ENCODE results near the gene ICAM4. TPM values are rescaled to one million over a fixed set of nuclear protein-coding genes. Genes with fewer than 3 reads are reported as not detected.

ICAM4 gene
- total RNA-seq, 2 experiments from 2014 or later = 0.38 TPM; not detected in 1

- Histone ChIP-seq H2AFZ (ENCODE audit: low read length) (no peak overlapping the region), H3K36me3 (ENCODE audit: insufficient read depth, low read length) (peaks cover 75% of the 10 kb centered on the region), H3K27ac (ENCODE audit: low read depth, low read length, poor library complexity, severe bottlenecking) (no peak overlapping the region), H3K4me2 (ENCODE audit: low read length) (no peak overlapping the region), H4K20me1 (ENCODE audit: insufficient read depth, low read length) (peaks cover 21% of the 10 kb centered on the region), H3K4me3 (ENCODE audit: low read depth, low read length, poor library complexity, severe bottlenecking) (no peak overlapping the region), H3K79me2 (ENCODE audit: insufficient read depth, low read depth, low read length) (peaks cover 33% of the 10 kb centered on the region), H3K9me2 (ENCODE audit: insufficient read depth, low read length) (no peaks in the 10 kb centered on the region), H3K4me1 (ENCODE audit: insufficient read depth, low read length, poor library complexity, severe bottlenecking) (peaks cover 22% of the 10 kb centered on the region), H3K9me3 (ENCODE audit: low read length) (no peaks in the 10 kb centered on the region)
- CTCF ChIA-PET (ENCODE audit: unreplicated experiment) = no interaction called here
- intact Hi-C loops (cut with micrococcal nuclease; ENCODE audit: unreplicated experiment) = no loop called here
- no peak for DNase-seq (ENCODE audit: low spot score)
- no TSS peak for BruUV-seq (replicated peaks)
- POLR2A ChIA-PET = no interaction called here
- TF ChIP-seq CTCF (conservative IDR thresholded peaks at IDR 0.05; ENCODE audit: low read length) (no peak), EZH2phosphoT487 (IDR thresholded peaks at IDR 0.05; ENCODE audit: borderline replicate concordance, low read depth, low read length) (no peak)
Measured at GRCh38 chr19:10255358-10255757, 31.4 kb upstream of the ICAM4 start.

GRCh38 chr19:10256551-10256950 lies 30.2 kb upstream of the ICAM4 start:
- H3K27ac ChIP-seq (ENCODE audit: low read depth, low read length, poor library complexity, severe bottlenecking) = no peak overlapping the region
- peaks cover 12% of the 10 kb centered on the region for H3K4me1 ChIP-seq (ENCODE audit: insufficient read depth, low read length, poor library complexity, severe bottlenecking)
- TF ChIP-seq CTCF (conservative IDR thresholded peaks at IDR 0.05; ENCODE audit: low read length) (no peak), EZH2phosphoT487 (IDR thresholded peaks at IDR 0.05; ENCODE audit: borderline replicate concordance, low read depth, low read length) (no peak)
- ChIA-PET CTCF (ENCODE audit: unreplicated experiment) (no interaction called here), POLR2A (no interaction called here)
- no TSS peak for BruUV-seq (replicated peaks)
- DNase-seq (ENCODE audit: low spot score) = no peak
- intact Hi-C loops (cut with micrococcal nuclease; ENCODE audit: unreplicated experiment) = no loop called here
- no peak overlapping the region for H3K4me3 ChIP-seq (ENCODE audit: low read depth, low read length, poor library complexity, severe bottlenecking)
- peaks cover 28% of the 10 kb centered on the region for H3K79me2 ChIP-seq (ENCODE audit: insufficient read depth, low read depth, low read length)
- H4K20me1 ChIP-seq (ENCODE audit: insufficient read depth, low read length) = peaks cover 22% of the 10 kb centered on the region
- H3K9me3 ChIP-seq (ENCODE audit: low read length) = no peaks in the 10 kb centered on the region
- no peaks in the 10 kb centered on the region for H3K9me2 ChIP-seq (ENCODE audit: insufficient read depth, low read length)
- H2AFZ ChIP-seq (ENCODE audit: low read length) = no peak overlapping the region
- no peak overlapping the region for H3K4me2 ChIP-seq (ENCODE audit: low read length)
- H3K36me3 ChIP-seq (ENCODE audit: insufficient read depth, low read length) = peaks cover 78% of the 10 kb centered on the region

GRCh38 chr19:10256970-10257615 lies 29.7 kb upstream of the ICAM4 start:
- peaks cover 22% of the 10 kb centered on the region for H4K20me1 ChIP-seq (ENCODE audit: insufficient read depth, low read length)
- H3K4me3 ChIP-seq (ENCODE audit: low read depth, low read length, poor library complexity, severe bottlenecking) = no peak overlapping the region
- H3K4me2 ChIP-seq (ENCODE audit: low read length) = no peak overlapping the region
- TF ChIP-seq CTCF (conservative IDR thresholded peaks at IDR 0.05; ENCODE audit: low read length) (no peak), EZH2phosphoT487 (IDR thresholded peaks at IDR 0.05; ENCODE audit: borderline replicate concordance, low read depth, low read length) (no peak)
- ChIA-PET POLR2A (no interaction called here), CTCF (ENCODE audit: unreplicated experiment) (no interaction called here)
- no peaks in the 10 kb centered on the region for H3K9me2 ChIP-seq (ENCODE audit: insufficient read depth, low read length)
- H3K27ac ChIP-seq (ENCODE audit: low read depth, low read length, poor library complexity, severe bottlenecking) = no peak overlapping the region
- no TSS peak for BruUV-seq (replicated peaks)
- intact Hi-C loops (cut with micrococcal nuclease; ENCODE audit: unreplicated experiment) = no loop called here
- H3K79me2 ChIP-seq (ENCODE audit: insufficient read depth, low read depth, low read length) = peaks cover 27% of the 10 kb centered on the region
- H3K9me3 ChIP-seq (ENCODE audit: low read length) = no peaks in the 10 kb centered on the region
- H3K36me3 ChIP-seq (ENCODE audit: insufficient read depth, low read length) = peaks cover 78% of the 10 kb centered on the region
- no peak for DNase-seq (ENCODE audit: low spot score)
- H2AFZ ChIP-seq (ENCODE audit: low read length) = no peak overlapping the region
- H3K4me1 ChIP-seq (ENCODE audit: insufficient read depth, low read length, poor library complexity, severe bottlenecking) = peaks cover 12% of the 10 kb centered on the region

Measured in OCI-LY7 (cell line).